ENCODE measurements around the gene PAPPA. TPM values are rescaled to one million over a fixed set of nuclear protein-coding genes. Genes with fewer than 3 reads are reported as not detected.

Gene PAPPA
- total and polyA plus RNA-seq, 7 experiments from 2014 or later, result 0.07 to 0.64 (median 0.48) TPM; not detected in 4

DNA sequence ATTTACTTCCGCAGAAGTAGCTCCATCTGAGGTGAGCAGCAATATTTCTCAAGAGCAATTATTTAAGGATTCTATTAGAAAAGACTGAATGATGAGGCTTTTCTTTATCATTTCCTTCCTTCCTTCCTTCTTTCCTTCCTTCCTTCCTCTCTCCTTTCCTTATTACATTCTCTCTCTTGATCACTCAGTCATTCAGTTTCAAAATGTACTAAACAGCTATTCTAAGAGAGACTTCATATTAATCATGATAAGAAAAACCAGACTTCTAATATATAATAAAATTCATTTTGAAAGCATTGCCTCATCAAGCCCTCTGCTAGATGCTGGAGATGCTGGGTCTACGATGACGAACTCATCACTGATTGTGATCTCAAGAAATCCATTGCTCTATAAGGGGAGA lies 30.4 kb upstream of the PAPPA start:
- CTCF ChIA-PET, result no interaction called here
- H3K4me1 ChIP-seq (ENCODE audit: control insufficient read depth in 2 of 2, insufficient read depth in 2 of 2, low read length in 2 of 2), result no peaks in the 10 kb centered on the region
- no peak overlapping the region for H3K27ac Mint-ChIP-seq
- intact Hi-C loops (cut with micrococcal nuclease), result no loop called here
- no peak overlapping the region for H3K4me3 ChIP-seq (ENCODE audit: low read length)
- no peak for DNase-seq
- no peaks in the 10 kb centered on the region for H3K27me3 ChIP-seq (ENCODE audit: control insufficient read depth in 2 of 2, insufficient read depth in 2 of 2, low read length in 2 of 2)
- no peaks in the 10 kb centered on the region for H3K4me1 Mint-ChIP-seq
- peaks cover 0 to 38% (median 16%) of the 10 kb centered on the region in 11 donors for H3K9me3 Mint-ChIP-seq
- H3K4me3 Mint-ChIP-seq, result no peak overlapping the region
- peaks cover 0 to 5% (median 0%) of the 10 kb centered on the region in 5 donors for H3K27me3 Mint-ChIP-seq
- H3K36me3 ChIP-seq (ENCODE audit: control insufficient read depth in 2 of 3, insufficient read depth in 3 of 3, low read length in 3 of 3), result no peaks in the 10 kb centered on the region
- no peaks in the 10 kb centered on the region for H3K9me3 ChIP-seq (ENCODE audit: control insufficient read depth in 2 of 3, low read length in 3 of 3)
- no peak for ATAC-seq
- H3K36me3 Mint-ChIP-seq, result peaks cover 0 to 2% (median 0%) of the 10 kb centered on the region in 5 donors
- H3K27ac ChIP-seq (ENCODE audit: low read depth, low read length), result no peak overlapping the region
- POLR2A ChIA-PET, result no interaction called here

DNA sequence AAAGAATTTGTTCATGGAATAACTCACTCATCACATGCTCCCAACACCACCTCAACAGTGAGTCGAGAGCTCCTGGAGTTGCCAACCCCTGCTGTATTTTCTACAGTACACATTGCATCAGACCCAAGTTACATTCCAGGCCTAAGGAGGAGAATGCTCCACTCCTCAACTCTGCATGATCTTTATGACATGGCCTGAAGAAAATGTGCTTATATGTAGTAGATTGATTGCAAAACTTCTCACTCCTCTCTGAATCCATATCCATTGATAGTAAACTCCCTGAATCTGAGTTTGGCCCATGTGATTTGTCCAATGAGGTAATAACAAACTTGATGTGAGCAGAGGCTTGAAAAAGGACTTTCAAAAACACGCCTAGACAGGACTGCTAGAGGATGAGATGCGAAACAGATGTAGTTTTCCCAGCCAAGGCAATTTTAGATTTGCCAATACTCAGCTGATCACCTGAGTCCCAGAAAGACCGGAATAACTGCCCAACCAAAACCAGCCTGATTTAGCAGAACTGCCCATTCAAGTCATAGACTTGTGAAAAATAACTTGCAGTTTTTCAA lies 29.0 kb upstream of the PAPPA start:
- Histone ChIP-seq H3K36me3 (ENCODE audit: control insufficient read depth in 2 of 3, insufficient read depth in 3 of 3, low read length in 3 of 3) (no peaks in the 10 kb centered on the region), H3K27ac (ENCODE audit: low read depth, low read length) (no peak overlapping the region), H3K27me3 (ENCODE audit: control insufficient read depth in 2 of 2, insufficient read depth in 2 of 2, low read length in 2 of 2) (no peaks in the 10 kb centered on the region), H3K4me3 (ENCODE audit: low read length) (no peak overlapping the region), H3K4me1 (ENCODE audit: control insufficient read depth in 2 of 2, insufficient read depth in 2 of 2, low read length in 2 of 2) (no peaks in the 10 kb centered on the region), H3K9me3 (ENCODE audit: control insufficient read depth in 2 of 3, low read length in 3 of 3) (no peaks in the 10 kb centered on the region)
- DNase-seq (no peak), ATAC-seq (no peak)
- Mint-ChIP-seq H3K36me3 (no peaks in the 10 kb centered on the region), H3K4me1 (no peaks in the 10 kb centered on the region), H3K4me3 (no peak overlapping the region), H3K9me3 (peaks cover 0 to 29% (median 11%) of the 10 kb centered on the region in 11 donors), H3K27ac (no peak overlapping the region), H3K27me3 (peaks cover 0 to 8% (median 0%) of the 10 kb centered on the region in 5 donors)
- ChIA-PET CTCF (no interaction called here), POLR2A (no interaction called here)
- intact Hi-C loops (cut with micrococcal nuclease), result no loop called here

DNA sequence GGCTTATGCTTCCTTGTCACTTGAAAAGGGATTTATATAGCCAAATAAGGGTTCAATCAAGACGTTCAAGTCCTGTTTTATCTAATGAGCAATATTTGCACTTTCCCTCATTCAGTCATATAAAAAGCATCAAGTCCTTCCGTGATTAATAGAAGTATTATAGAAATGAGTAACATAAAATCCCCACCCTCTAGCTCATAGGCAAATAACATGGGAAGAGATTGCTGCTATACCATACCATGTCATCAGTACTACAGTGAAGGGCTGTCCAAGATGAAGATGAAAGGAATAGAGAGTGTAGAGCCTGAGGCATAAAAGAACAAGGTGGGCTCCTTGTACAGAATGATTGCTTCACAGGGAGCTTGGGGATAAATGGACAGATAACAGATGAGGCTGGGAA lies 20.4 kb upstream of the PAPPA start:
- no peak overlapping the region for H3K4me3 ChIP-seq (ENCODE audit: low read length)
- ChIA-PET CTCF (no interaction called here), POLR2A (no interaction called here)
- H3K9me3 ChIP-seq (ENCODE audit: control insufficient read depth in 2 of 3, low read length in 3 of 3), result peaks cover 0 to 6% (median 0%) of the 10 kb centered on the region in 3 experiments
- H3K27ac ChIP-seq (ENCODE audit: low read depth, low read length), result no peak overlapping the region
- ATAC-seq, result no peak
- Mint-ChIP-seq H3K4me3 (no peak overlapping the region), H3K27ac (no peak overlapping the region), H3K27me3 (peaks cover 0 to 8% (median 3%) of the 10 kb centered on the region in 5 donors), H3K36me3 (no peaks in the 10 kb centered on the region), H3K4me1 (no peaks in the 10 kb centered on the region), H3K9me3 (peaks cover 2 to 55% (median 14%) of the 10 kb centered on the region in 11 donors)
- H3K27me3 ChIP-seq (ENCODE audit: control insufficient read depth in 2 of 2, insufficient read depth in 2 of 2, low read length in 2 of 2), result no peaks in the 10 kb centered on the region
- intact Hi-C loops (cut with micrococcal nuclease), result no loop called here
- no peak for DNase-seq
- H3K36me3 ChIP-seq (ENCODE audit: control insufficient read depth in 2 of 3, insufficient read depth in 3 of 3, low read length in 3 of 3), result no peaks in the 10 kb centered on the region
- no peaks in the 10 kb centered on the region for H3K4me1 ChIP-seq (ENCODE audit: control insufficient read depth in 2 of 2, insufficient read depth in 2 of 2, low read length in 2 of 2)

DNA sequence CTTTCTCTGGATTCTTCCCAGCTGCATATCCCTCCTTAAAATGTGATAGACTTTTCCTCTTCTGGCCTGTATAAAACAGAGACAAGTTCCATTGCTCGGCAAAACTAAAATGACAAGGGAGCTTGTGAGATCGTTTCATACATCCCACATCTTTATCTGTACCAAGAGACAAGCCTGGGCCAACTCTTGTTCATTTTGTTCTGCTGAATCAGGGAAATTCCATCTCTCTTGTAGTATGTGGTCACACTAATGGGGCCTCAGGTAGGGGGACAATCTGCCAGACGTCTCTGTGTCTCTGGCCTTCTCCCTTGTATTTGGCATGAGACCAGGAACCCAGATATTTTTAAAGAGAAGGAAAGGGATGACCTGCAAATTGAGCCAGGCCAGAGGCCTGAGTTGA lies 18.6 kb upstream of the PAPPA start:
- H3K36me3 ChIP-seq (ENCODE audit: control insufficient read depth in 2 of 3, insufficient read depth in 3 of 3, low read length in 3 of 3), result no peaks in the 10 kb centered on the region
- Mint-ChIP-seq H3K4me1 (no peaks in the 10 kb centered on the region), H3K27ac (no peak overlapping the region), H3K27me3 (peaks cover 0 to 10% (median 0%) of the 10 kb centered on the region in 5 donors), H3K4me3 (no peak overlapping the region), H3K9me3 (peaks cover 2 to 46% (median 12%) of the 10 kb centered on the region in 11 donors), H3K36me3 (no peaks in the 10 kb centered on the region)
- intact Hi-C loops (cut with micrococcal nuclease), result no loop called here
- ChIA-PET POLR2A (no interaction called here), CTCF (no interaction called here)
- no peaks in the 10 kb centered on the region for H3K4me1 ChIP-seq (ENCODE audit: control insufficient read depth in 2 of 2, insufficient read depth in 2 of 2, low read length in 2 of 2)
- H3K27me3 ChIP-seq (ENCODE audit: control insufficient read depth in 2 of 2, insufficient read depth in 2 of 2, low read length in 2 of 2), result peaks cover 0 to 3% of the 10 kb centered on the region in 2 donors
- peaks cover 0 to 6% (median 0%) of the 10 kb centered on the region in 3 experiments for H3K9me3 ChIP-seq (ENCODE audit: control insufficient read depth in 2 of 3, low read length in 3 of 3)
- DNase-seq (no peak), ATAC-seq (no peak)
- H3K4me3 ChIP-seq (ENCODE audit: low read length), result no peak overlapping the region
- H3K27ac ChIP-seq (ENCODE audit: low read depth, low read length), result no peak overlapping the region

DNA sequence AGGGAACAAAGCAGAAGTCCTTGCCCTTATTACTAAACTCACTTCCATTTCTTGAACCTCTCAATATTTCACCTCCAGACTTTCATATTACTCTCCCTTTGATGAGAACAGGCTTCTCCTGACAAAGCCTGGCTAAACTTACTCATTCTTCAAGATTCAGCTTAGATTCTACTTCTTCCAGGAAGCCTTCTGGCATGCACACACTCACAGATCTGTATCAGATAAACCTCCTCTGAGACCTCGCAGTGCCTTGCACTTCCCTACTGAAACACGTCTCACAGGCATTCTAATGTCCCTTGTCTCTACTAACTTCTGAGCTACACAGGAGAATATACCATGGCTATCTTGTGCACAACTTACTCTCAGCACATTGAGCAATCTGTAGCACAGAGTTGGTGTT lies 16.6 kb upstream of the PAPPA start:
- Mint-ChIP-seq H3K4me1 (no peaks in the 10 kb centered on the region), H3K27me3 (peaks cover 0 to 11% (median 0%) of the 10 kb centered on the region in 5 donors), H3K9me3 (peaks cover 2 to 26% (median 6%) of the 10 kb centered on the region in 11 donors), H3K27ac (no peak overlapping the region), H3K36me3 (no peaks in the 10 kb centered on the region), H3K4me3 (no peak overlapping the region)
- Histone ChIP-seq H3K4me1 (ENCODE audit: control insufficient read depth in 2 of 2, insufficient read depth in 2 of 2, low read length in 2 of 2) (no peaks in the 10 kb centered on the region), H3K9me3 (ENCODE audit: control insufficient read depth in 2 of 3, low read length in 3 of 3) (no peaks in the 10 kb centered on the region), H3K4me3 (ENCODE audit: low read length) (no peak overlapping the region), H3K27me3 (ENCODE audit: control insufficient read depth in 2 of 2, insufficient read depth in 2 of 2, low read length in 2 of 2) (peaks cover 0 to 3% of the 10 kb centered on the region in 2 donors), H3K27ac (ENCODE audit: low read depth, low read length) (no peak overlapping the region), H3K36me3 (ENCODE audit: control insufficient read depth in 2 of 3, insufficient read depth in 3 of 3, low read length in 3 of 3) (no peaks in the 10 kb centered on the region)
- DNase-seq (no peak), ATAC-seq (no peak)
- ChIA-PET POLR2A (no interaction called here), CTCF (no interaction called here)
- intact Hi-C loops (cut with micrococcal nuclease), result no loop called here

DNA sequence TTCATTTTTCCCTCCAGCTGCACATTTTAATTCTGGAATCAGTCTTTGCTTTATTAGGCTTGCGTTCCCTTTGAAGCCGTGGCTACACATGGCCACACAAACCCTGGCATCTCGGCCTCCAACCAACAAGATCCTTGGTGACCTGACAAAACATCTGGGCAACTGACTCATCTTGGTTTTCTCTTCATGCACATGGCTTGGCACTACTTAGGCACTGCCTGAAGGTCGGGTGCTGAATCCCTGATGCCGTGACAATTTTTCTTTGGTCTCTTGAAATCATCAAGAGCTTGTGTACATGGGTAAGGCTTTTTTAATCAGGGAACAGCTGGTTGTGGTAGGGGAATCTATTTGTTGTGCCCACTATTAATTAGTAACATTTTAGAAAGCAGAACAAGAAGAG lies 16.0 kb upstream of the PAPPA start:
- peaks cover 0 to 11% (median 0%) of the 10 kb centered on the region in 5 donors for H3K27me3 Mint-ChIP-seq
- POLR2A ChIA-PET, result no interaction called here
- DNase-seq (no peak), ATAC-seq (no peak)
- H3K4me1 ChIP-seq (ENCODE audit: control insufficient read depth in 2 of 2, insufficient read depth in 2 of 2, low read length in 2 of 2), result no peaks in the 10 kb centered on the region
- no peak overlapping the region for H3K4me3 Mint-ChIP-seq
- CTCF ChIA-PET, result no interaction called here
- H3K27ac Mint-ChIP-seq, result no peak overlapping the region
- no peak overlapping the region for H3K4me3 ChIP-seq (ENCODE audit: low read length)
- no peaks in the 10 kb centered on the region for H3K36me3 Mint-ChIP-seq
- H3K9me3 ChIP-seq (ENCODE audit: control insufficient read depth in 2 of 3, low read length in 3 of 3), result no peaks in the 10 kb centered on the region
- intact Hi-C loops (cut with micrococcal nuclease), result no loop called here
- no peak overlapping the region for H3K27ac ChIP-seq (ENCODE audit: low read depth, low read length)
- peaks cover 0 to 3% of the 10 kb centered on the region in 2 donors for H3K27me3 ChIP-seq (ENCODE audit: control insufficient read depth in 2 of 2, insufficient read depth in 2 of 2, low read length in 2 of 2)
- H3K36me3 ChIP-seq (ENCODE audit: control insufficient read depth in 2 of 3, insufficient read depth in 3 of 3, low read length in 3 of 3), result no peaks in the 10 kb centered on the region
- H3K4me1 Mint-ChIP-seq, result no peaks in the 10 kb centered on the region
- H3K9me3 Mint-ChIP-seq, result peaks cover 2 to 24% (median 6%) of the 10 kb centered on the region in 11 donors

DNA sequence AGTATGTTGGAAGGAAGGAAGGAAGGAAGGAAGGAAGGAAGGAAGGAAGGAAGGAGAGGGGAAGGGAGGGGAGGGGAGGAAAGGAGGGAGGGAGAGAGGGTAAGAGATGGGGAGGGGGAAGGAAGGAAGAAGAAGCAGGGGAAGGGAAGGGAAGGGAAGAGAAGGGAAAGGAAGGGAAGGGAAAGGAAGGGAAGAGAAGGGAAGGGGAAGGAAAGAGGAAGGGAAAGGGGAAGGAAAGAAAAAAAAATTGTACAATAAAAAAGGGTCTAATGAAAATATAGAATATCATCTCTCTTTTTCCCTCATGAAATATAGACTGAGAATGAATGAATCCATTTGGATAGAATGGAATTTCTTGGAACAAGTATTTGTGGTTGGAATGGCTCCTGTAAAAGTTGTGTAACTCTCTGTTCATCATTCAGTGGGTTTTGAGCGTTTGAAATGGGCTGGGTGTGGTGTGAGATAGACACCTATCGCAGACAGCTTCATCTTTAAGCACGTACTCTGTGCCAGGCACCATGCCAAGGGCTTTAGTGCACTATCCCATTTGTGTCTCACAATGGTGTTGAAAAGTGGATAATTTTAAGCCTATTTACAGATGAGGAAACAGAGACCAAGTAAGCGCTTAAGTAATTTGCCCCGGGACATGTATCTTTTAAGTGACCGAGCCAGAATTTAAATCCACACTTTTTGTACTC lies 11.6 kb upstream of the PAPPA start:
- H3K9me3 ChIP-seq (ENCODE audit: control insufficient read depth in 2 of 3, low read length in 3 of 3), result no peaks in the 10 kb centered on the region
- ATAC-seq (no peak), DNase-seq (no peak)
- no peak overlapping the region for H3K27ac ChIP-seq (ENCODE audit: low read depth, low read length)
- peaks cover 0 to 15% (median 5%) of the 10 kb centered on the region in 11 donors for H3K9me3 Mint-ChIP-seq
- peaks cover 0 to 5% (median 0%) of the 10 kb centered on the region in 5 donors for H3K36me3 Mint-ChIP-seq
- H3K36me3 ChIP-seq (ENCODE audit: control insufficient read depth in 2 of 3, insufficient read depth in 3 of 3, low read length in 3 of 3), result no peaks in the 10 kb centered on the region
- no peaks in the 10 kb centered on the region for H3K4me1 Mint-ChIP-seq
- H3K27ac Mint-ChIP-seq, result no peak overlapping the region
- CTCF ChIA-PET, result no interaction called here
- H3K4me3 ChIP-seq (ENCODE audit: low read length), result no peak overlapping the region
- no peaks in the 10 kb centered on the region for H3K4me1 ChIP-seq (ENCODE audit: control insufficient read depth in 2 of 2, insufficient read depth in 2 of 2, low read length in 2 of 2)
- intact Hi-C loops (cut with micrococcal nuclease), result no loop called here
- no peak overlapping the region for H3K4me3 Mint-ChIP-seq
- peaks cover 0 to 3% of the 10 kb centered on the region in 2 donors for H3K27me3 ChIP-seq (ENCODE audit: control insufficient read depth in 2 of 2, insufficient read depth in 2 of 2, low read length in 2 of 2)
- POLR2A ChIA-PET, result no interaction called here
- H3K27me3 Mint-ChIP-seq, result peaks cover 3 to 28% (median 19%) of the 10 kb centered on the region in 5 donors
